ENCODE measurements around the gene NBAS.

NBAS gene

DNA sequence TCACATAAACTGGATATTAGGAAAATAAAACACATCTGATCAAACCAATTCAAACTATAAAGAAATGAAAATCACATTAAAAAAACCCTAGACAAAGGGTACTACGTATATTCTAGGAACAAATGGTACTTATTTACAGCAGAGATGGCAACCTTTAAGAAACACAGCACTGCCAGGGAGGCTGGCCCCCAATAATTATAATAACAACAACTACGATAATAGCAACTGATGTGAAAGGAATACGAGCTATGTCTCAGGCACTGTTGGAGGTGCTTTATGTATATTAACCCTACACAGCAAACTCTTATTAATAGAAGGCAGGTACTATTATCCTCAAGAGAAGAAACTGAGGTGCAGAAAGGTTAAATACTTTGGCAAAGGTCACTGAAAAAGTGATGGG lies 193.9 kb downstream of the NBAS start:
- TF ChIP-seq, protein P1, sequence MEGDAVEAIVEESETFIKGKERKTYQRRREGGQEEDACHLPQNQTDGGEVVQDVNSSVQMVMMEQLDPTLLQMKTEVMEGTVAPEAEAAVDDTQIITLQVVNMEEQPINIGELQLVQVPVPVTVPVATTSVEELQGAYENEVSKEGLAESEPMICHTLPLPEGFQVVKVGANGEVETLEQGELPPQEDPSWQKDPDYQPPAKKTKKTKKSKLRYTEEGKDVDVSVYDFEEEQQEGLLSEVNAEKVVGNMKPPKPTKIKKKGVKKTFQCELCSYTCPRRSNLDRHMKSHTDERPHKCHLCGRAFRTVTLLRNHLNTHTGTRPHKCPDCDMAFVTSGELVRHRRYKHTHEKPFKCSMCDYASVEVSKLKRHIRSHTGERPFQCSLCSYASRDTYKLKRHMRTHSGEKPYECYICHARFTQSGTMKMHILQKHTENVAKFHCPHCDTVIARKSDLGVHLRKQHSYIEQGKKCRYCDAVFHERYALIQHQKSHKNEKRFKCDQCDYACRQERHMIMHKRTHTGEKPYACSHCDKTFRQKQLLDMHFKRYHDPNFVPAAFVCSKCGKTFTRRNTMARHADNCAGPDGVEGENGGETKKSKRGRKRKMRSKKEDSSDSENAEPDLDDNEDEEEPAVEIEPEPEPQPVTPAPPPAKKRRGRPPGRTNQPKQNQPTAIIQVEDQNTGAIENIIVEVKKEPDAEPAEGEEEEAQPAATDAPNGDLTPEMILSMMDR (IDR thresholded peaks at IDR 0.05), result no peak
- Histone ChIP-seq H3K36me3 (peaks cover 18 to 35% (median 23%) of the 10 kb centered on the region in 3 donors), H3K27me3 (no peaks in the 10 kb centered on the region), H3K27ac (no peak overlapping the region), H3K9me3 (no peaks in the 10 kb centered on the region), H3K4me3 (no peak overlapping the region), H3K4me1 (no peaks in the 10 kb centered on the region)
- intact Hi-C loops (cut with DNase I; ENCODE audit: low total_unique reads), result no loop called here
- DNase-seq, result no peak

DNA sequence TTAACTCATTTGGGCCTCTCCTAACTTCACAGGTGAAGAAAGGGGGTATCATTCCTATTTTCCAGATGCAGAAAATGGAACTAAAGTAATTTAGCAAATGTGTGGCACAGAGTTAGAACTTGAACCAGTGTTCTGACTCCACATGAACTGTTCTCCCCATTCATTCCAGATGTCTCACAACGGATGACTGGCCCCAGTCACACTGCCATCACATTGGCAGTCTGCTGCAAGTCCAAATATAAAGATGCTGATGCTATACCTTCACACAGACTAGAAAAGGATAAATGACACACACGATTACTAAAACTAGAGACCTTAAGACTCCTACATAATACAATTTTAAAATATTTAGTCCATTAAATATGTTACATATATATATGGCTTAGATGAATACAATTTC lies 195.7 kb downstream of the NBAS start:
- no peak for DNase-seq
- TF ChIP-seq, protein P1 (IDR thresholded peaks at IDR 0.05), result no peak
- H3K4me1 ChIP-seq, result no peaks in the 10 kb centered on the region

GRCh38 chr2:15364561-15364960 lies 196.6 kb downstream of the NBAS start:
- peaks cover 6 to 23% (median 15%) of the 10 kb centered on the region in 3 donors for H3K36me3 ChIP-seq
- H3K4me3 ChIP-seq, result no peak overlapping the region
- TF ChIP-seq, protein P1 (IDR thresholded peaks at IDR 0.05), result no peak
- no peaks in the 10 kb centered on the region for H3K27me3 ChIP-seq
- H3K4me1 ChIP-seq, result no peaks in the 10 kb centered on the region
- intact Hi-C loops (cut with DNase I; ENCODE audit: low total_unique reads), result no loop called here
- H3K27ac ChIP-seq, result no peak overlapping the region
- no peaks in the 10 kb centered on the region for H3K9me3 ChIP-seq
- DNase-seq, result no peak

More for the DNA sequence above, 195.7 kb downstream of the NBAS start:
- Histone ChIP-seq H3K27ac (no peak overlapping the region), H3K36me3 (peaks cover 7 to 28% (median 18%) of the 10 kb centered on the region in 3 donors), H3K4me3 (no peak overlapping the region), H3K9me3 (no peaks in the 10 kb centered on the region), H3K27me3 (no peaks in the 10 kb centered on the region)
- intact Hi-C loops (cut with DNase I; ENCODE audit: low total_unique reads), result no loop called here

DNA sequence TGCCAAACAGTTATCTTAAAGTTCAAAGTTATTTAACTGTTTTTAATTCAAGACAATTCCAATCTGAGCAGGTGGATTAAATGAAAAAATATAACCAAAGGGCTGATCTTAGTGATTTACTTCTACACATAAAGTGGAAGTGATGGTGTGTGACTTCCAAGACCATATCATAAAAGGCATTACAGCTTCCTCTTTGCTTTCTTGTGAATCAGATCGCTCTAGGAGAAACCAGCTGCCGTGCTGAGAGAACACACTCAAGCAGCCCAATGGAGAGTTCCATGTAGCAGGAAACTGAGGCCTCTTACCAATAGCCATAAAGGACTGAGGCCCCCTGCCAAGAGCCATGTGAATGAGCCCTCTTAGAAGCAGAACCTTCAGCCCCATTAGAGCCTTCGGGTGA lies 197.4 kb downstream of the NBAS start:
- H3K4me3 ChIP-seq, result no peak overlapping the region
- TF ChIP-seq, protein P1 (IDR thresholded peaks at IDR 0.05), result no peak
- H3K27me3 ChIP-seq, result no peaks in the 10 kb centered on the region
- H3K4me1 ChIP-seq, result no peaks in the 10 kb centered on the region
- no peaks in the 10 kb centered on the region for H3K9me3 ChIP-seq
- H3K36me3 ChIP-seq, result peaks cover 6 to 23% (median 15%) of the 10 kb centered on the region in 3 donors
- no peak overlapping the region for H3K27ac ChIP-seq
- intact Hi-C loops (cut with DNase I; ENCODE audit: low total_unique reads), result no loop called here
- no peak for DNase-seq

DNA sequence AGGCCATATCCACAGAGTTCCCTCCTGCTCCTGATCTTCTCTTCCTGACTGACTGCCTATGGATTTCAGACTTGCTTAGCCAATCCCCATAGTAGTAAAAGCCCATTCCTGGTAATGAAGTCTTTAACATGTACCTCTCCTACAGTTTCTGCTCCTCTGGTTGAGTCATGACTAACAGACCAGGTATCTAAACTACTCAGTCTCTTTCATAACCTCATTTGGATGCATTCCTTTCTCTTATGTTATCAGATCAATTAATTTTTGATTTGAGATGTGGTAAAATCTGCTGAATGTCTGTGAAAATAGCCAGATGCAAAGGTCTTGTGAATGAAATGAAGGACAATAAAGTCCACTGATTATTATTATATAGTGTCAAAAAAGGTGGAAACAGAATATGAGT lies 198.0 kb downstream of the NBAS start:
- TF ChIP-seq, protein P1 (IDR thresholded peaks at IDR 0.05), result no peak
- intact Hi-C loops (cut with DNase I; ENCODE audit: low total_unique reads), result no loop called here
- H3K27ac ChIP-seq, result no peak overlapping the region
- H3K9me3 ChIP-seq, result no peaks in the 10 kb centered on the region
- peaks cover 6 to 23% (median 15%) of the 10 kb centered on the region in 3 donors for H3K36me3 ChIP-seq
- H3K4me1 ChIP-seq, result no peaks in the 10 kb centered on the region
- H3K4me3 ChIP-seq, result no peak overlapping the region
- DNase-seq, result no peak
- no peaks in the 10 kb centered on the region for H3K27me3 ChIP-seq

Measured in tibial artery (tissue), 4 donors.